DOHH2 (cell line): ENCODE data around the gene B3GAT2.

ENCODE experiments used
- EZH2phosphoT487 ChIP-seq: fragments of 200-600 bp; sonication (generic); IDR thresholded peaks from 2 replicates; pipeline ENCODE4 v1.6.1; 2017; ENCODE audit warnings: borderline replicate concordance, mild to moderate bottlenecking, antibody characterized with exemption, low read length, moderate library complexity, mixed read lengths
- TF ChIP-seq, protein P1 (sequence below): fragments of 200-600 bp; sonication (generic); IDR thresholded peaks from one replicate; pipeline ENCODE4 v1.5.1; 2014; ENCODE audit warnings: antibody characterized with exemption, mild to moderate bottlenecking, low read depth, low read length; ENCODE audit not compliant: poor library complexity, severe bottlenecking

- TF ChIP-seq, protein P1, sequence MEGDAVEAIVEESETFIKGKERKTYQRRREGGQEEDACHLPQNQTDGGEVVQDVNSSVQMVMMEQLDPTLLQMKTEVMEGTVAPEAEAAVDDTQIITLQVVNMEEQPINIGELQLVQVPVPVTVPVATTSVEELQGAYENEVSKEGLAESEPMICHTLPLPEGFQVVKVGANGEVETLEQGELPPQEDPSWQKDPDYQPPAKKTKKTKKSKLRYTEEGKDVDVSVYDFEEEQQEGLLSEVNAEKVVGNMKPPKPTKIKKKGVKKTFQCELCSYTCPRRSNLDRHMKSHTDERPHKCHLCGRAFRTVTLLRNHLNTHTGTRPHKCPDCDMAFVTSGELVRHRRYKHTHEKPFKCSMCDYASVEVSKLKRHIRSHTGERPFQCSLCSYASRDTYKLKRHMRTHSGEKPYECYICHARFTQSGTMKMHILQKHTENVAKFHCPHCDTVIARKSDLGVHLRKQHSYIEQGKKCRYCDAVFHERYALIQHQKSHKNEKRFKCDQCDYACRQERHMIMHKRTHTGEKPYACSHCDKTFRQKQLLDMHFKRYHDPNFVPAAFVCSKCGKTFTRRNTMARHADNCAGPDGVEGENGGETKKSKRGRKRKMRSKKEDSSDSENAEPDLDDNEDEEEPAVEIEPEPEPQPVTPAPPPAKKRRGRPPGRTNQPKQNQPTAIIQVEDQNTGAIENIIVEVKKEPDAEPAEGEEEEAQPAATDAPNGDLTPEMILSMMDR, result no peak
- no peak for TF ChIP-seq EZH2phosphoT487
These were observed 82.5 kb downstream of the B3GAT2 start for GRCh38 chr6:70874181-70874913.
